Choroid plexus epithelial cell (primary cell): ENCODE measurements around the gene FOXO6.

Experiments used
- DNase-seq: peaks from one replicate; pipeline ENCODE4 v3.0.0-alpha.2; 2010; ENCODE audit warnings: low read depth
- H3K4me3 ChIP-seq: 2 replicates; pipeline ENCODE4 v1.5.1; 2011; ENCODE audit warnings: low read depth, mild to moderate bottlenecking, control low read depth, low read length, moderate library complexity
- CTCF ChIP-seq: conservative IDR thresholded peaks from 2 replicates; pipeline ENCODE4 v1.5.1; 2011; ENCODE audit warnings: low read depth, mild to moderate bottlenecking, control low read depth, inconsistent platforms, low read length, moderate library complexity

FOXO6 gene

GRCh38 chr1:41425369-41425768 is 64.1 kb downstream of the FOXO6 start:
- no peak for DNase-seq
- no peak for TF ChIP-seq CTCF
- no peak overlapping the region for H3K4me3 ChIP-seq

DNA sequence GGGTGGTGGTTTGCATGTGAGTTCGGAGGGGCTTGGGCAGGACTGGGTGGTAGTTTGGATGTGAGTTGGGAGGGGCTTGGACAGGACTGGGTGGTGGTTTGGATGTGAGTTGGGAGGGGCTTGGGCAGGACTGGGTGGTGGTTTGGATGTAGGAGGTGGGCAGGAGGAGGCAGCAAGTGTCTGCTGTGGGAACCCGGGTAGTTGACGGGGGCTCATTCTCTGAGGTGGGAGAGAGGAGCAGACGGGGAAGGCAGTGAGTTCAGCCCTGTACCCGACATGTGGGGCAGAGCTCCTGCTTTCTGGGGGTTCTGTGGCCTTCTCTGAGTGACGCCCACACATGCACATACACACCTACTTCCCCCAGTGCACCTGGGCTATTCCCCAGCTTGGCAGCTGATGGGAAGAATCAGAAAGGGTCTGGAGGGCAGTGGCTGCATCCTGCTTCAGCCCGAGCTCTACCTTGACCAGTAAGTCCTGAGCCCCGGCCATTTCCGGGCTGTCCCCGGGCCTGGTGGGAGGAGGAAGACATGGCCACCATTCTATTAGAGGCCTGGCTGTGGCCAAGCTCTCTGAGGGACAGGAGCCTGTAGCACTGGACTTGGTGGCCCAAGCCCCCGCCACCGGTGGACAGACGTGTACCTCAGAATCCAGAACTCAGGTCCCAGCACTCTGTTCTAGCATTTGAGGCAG is 65.1 kb downstream of the FOXO6 start:
- TF ChIP-seq CTCF, result no peak
- H3K4me3 ChIP-seq, result no peak overlapping the region
- DNase-seq, result no peak

GRCh38 chr1:41427122-41427913 is 66.1 kb downstream of the FOXO6 start:
- no peak overlapping the region for H3K4me3 ChIP-seq
- DNase-seq, result no peak
- no peak for TF ChIP-seq CTCF

GRCh38 chr1:41427916-41428737 is 66.9 kb downstream of the FOXO6 start:
- DNase-seq, result no peak
- H3K4me3 ChIP-seq, result no peak overlapping the region
- no peak for TF ChIP-seq CTCF

DNA sequence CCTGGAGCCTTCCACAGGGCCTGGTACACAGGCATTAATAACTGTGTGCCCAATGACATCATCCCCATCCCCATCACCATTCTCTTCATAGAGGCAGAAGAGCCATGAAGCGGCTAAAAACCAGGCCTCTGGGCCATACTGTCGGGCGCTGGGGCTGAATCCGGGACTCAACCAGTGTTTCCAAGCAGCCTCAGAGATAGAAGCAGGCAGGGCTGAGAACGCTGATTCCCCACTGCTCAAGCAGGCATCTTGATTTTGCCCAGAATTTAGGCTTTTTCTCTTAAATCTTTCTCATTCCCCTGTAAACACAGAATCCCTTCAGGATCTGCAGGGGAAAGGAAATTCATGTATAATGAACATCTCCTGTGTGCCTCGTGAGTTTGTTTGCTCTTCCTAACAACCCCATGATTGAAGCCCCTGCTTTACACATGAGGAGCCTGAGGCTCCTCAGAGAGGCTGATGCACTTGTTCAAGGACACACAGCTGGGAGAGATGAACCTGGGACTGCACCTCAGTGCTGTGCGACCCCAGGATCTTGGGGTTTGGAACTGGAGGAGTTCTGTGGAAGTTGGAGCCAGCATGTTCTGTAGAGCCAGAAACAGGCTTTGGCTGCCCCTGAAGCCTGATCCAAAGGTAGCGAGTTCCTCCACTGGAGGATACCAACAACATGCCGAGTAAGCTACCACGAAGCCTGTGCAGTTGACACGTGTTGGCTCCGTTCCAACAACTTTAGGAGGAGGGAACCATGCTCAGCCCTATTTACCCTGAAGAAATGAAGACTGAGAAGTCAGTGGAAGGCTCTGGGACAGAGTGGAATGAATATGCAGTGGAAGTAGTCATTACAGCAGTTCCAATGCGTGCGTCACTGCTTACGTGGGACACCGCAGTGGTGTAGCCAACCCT is 67.8 kb downstream of the FOXO6 start:
- no peak for TF ChIP-seq CTCF

GRCh38 chr1:41429641-41430035 is 68.4 kb downstream of the FOXO6 start:
- DNase-seq, result no peak
- TF ChIP-seq CTCF, result no peak
- H3K4me3 ChIP-seq, result no peak overlapping the region

More for the DNA sequence above, 67.8 kb downstream of the FOXO6 start:
- no peak for DNase-seq
- H3K4me3 ChIP-seq, result no peak overlapping the region
